HG02588 (cell line): Measurements from ENCODE around the gene MAP3K3.

Experiments used
- ATAC-seq: cut with Tn5 transposase; IDR thresholded peaks from one replicate; pipeline ENCODE4 v1.9.1; 2021; ENCODE audit warnings: mild to moderate bottlenecking, moderate library complexity; ENCODE audit not compliant: unreplicated experiment

The MAP3K3 gene

DNA sequence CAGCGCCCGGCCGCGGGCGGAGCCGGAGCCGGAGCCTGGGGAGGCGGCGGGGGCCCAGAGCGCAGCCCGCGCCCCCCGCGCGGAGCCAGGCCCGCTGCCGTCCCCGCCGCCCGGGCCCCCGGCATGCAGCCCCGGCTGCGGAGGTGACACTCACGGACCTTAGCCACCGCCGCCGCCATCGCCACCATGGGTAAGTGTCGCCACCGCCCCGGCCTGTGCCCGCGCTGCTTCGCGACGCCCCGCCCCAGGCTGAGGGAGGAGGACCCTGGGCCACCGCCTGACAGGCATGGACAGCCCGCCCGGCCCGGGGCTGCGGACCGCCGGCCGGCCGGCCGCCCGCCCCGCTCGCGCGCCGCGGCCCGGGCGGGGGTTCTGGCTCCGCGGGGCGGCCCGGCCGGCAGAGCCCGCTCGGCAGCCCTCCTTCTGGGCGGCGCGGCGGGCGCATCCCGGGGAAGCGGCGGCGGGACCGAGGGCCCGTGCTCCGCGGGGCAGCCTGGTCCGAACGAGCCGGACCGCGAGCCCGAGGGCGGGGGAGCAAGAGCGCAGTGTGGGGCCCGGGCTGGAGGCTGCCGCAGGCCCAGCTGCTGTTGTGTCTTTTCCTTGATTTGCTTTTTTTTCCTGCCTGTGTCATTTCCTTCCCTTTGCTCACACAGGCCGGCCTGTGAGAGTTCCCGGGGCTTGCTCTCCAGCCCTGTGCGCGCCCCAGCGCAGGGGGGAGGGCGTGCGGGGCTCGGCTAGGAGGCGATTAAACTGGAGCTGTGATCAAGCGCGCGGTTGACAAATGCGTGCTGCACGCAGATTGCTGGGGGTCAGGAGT is 565 bp downstream of the MAP3K3 start:
- peak; percentile 26 for ATAC-seq

DNA sequence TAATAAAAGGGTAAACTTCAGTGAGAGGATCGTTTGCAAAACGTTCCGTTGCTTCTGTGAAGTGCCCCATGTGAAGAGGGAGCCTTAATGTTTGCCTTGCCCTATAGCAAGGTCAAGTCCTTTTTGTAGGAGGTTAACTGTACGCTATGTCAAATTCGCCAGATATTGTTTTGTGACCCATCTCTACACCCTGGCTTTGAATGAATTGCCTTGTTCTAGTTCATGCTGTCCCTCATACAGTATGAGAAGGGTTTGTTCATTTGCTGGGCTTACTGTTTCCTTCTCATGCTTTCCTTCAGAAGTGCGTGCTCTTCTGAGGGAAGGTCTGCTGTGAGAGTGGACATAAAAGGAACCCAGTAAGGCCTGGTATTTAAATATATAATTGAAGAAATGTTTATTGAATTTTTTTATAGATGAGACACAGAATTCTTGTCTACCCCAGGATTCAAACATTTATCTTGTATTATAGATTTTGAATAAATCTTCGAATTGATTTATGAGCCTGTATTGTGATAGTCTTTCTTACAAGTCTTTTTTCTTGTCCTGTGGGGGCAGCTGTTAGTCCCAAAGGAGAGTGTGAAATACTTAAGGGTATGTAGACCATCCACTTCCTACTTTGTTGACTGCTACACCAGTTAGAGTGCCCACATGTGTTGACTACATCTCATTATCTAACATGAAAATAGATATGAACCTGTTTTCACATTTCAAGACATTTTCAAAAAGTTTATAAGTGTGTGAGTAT is 1.7 kb downstream of the MAP3K3 start:
- ATAC-seq = no peak

DNA sequence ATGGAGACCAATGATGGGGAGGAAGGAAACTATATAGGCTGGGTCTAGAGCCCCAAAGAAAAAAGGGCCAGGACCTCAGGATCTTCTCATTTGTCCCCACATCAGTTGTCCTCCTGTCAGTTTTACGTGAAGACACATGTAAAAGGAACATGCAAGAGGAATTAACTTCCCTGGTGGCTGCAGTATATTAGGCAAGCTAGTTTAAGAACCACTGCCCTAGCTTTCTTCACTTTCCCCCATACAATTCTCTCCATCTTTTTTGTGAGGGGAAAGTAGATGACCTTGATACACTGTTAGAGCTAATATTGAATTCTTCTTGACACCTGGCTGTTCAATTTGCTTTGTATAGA is 2.3 kb downstream of the MAP3K3 start:
- ATAC-seq = no peak

DNA sequence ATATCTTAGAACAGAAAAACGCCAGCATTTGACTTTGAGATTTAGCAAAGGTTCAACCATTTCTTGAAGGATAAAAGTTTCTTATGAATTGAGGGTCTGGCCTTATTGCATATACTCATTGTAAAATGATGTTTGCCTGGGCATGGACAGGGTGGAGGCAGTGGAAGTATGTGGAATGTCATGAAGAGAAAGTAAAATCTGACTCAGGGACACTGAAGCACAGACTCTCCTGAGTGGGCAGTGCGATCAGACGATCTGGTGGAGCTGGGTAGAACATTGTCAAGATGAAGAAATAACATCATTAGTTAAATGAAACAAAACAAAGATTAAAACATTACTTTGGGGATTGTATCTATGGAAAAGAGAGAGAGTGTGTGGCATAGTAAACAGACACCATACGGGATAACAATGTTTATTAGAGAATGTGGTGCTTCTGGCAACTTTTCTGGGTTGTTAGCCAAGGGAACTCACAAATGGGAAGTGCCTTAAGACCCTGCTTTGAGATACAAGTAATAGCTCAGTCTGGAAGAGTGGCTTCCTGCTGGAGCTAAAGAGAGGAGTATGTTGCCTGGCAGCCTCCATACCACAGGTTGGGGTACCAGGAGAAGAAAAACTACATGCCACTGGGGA is 4.4 kb downstream of the MAP3K3 start:
- ATAC-seq = no peak

DNA sequence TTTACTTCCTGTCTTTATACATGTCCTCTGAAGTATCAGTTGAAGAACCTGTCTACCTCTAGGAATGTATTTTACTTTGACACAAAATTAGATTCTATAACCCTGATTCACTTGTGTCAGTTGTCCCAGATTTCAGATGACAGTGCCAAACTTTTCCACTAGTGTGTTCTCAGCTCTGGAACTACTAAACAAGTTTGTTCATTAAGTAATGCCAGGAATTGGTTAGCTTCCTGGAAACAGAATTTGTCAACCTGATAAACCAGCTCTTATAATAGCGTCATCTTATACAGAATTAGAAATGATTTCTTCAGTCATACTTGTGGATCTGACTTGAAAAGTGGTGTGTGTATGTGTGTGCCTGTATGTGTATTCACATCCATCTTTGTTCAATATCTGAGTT is 7.4 kb downstream of the MAP3K3 start:
- ATAC-seq = no peak

DNA sequence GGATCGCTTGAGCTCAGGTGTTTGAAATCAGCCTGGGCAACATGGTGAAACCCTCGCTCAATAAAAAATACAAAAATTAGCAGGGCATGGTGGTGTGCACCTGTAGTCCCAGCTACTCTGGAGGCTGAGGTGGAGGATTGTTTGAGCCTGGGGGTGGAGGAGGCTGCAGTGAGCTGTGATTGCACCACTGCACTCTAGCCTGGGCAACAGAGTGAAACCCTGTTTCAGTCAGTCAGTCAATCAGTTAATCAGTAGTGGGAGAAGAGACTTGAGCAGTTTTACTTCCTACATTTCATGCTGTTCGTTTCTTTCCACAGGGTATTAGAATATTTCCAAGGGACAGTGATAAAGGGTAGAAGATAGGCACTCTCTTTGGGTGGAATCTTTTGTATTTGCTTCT is 8.8 kb downstream of the MAP3K3 start:
- no peak for ATAC-seq

DNA sequence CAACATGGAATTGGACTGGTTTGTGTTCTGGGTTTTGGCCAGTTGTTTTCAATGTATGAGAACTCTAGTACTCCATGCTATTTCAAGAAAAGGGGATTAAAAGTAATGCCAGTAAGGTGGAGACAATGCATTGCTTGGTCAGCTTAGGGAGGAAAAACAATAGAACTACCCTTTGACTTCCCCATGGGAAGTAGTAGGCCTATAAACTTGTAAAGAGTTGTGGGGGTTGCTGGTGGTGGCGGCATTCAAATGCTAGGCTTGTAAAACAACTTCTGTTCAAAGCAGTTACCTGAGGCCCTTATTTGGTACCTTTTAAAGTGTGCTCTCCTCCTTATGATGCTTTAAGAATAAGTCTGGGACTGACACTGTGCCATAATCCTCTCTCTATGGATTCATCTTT is 9.4 kb downstream of the MAP3K3 start:
- ATAC-seq = no peak

DNA sequence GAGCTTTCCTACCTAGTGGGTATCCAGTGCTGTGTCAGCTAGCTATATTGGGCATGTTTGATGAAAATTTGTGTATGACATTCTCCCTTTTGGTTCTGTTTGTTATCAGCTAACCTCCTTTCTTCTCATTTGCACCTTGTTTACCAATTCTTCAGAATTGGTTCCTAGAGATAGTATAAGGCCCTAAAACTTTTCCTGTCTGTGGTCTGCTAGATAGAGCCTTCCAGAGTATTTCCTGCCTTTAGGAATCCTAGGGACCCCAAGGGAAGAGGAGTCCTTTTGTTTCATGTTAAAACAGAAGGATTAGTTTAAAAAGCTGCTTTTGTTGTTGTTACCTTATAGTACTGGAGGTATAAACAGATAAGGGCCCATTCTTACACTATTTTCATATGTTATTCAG is 11.5 kb downstream of the MAP3K3 start:
- no peak for ATAC-seq

DNA sequence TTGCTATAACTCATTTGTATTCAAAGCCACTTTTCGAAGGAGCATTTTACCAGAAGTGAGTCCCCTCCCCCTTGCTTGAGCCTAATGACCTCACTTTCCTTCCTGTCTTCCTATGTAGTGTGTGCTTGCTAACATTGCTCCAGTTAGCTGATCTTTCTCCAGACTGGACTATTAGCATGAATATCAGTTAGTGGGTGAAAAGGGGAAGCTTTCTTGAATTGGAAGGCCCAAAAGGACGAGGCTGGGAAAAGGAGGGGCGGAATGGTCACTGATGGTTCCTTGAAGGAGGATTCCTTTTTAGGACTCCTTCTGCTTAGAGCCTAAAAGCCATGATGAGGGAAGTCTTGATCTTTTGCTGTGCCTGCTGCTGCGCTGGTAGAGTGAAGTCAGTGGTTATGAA is 11.9 kb downstream of the MAP3K3 start:
- ATAC-seq = no peak

DNA sequence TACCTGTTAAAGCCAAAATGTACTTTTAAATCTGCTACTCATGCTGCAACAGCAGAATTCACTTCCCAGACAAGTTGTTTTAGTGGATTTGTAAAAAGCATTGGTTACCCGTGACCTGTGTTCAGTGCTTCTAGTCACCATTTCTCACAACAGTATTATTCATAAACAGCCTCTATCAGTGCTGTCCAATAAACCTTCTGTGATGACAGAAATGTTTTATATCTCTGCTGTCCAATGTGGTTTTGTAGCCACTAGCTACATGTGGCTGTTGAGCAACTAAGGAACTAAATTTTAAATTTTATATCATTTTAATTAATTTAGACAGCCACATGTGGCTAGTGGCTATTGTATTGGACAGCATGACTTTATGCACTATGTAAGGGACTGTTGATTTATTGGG is 12.6 kb downstream of the MAP3K3 start:
- no peak for ATAC-seq

DNA sequence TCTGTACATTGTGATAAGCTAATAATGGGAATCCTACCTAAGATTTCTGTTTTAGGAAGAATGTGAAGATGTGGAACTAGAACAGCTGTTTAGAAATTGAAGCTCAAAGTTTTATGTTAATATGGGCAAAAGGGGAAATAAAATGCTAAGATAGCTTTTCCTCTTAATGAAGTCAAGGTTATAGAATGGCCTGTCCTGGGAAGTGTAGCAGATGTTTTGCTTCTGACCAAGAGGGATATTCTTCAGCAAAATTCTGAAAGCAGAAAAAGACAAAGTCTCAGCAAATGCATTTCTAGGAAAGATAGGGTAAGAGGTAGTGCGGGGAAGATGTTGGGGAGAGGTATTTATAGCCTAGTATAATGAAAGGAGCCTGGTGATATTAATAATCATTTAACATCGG is 13.1 kb downstream of the MAP3K3 start:
- no peak for ATAC-seq

DNA sequence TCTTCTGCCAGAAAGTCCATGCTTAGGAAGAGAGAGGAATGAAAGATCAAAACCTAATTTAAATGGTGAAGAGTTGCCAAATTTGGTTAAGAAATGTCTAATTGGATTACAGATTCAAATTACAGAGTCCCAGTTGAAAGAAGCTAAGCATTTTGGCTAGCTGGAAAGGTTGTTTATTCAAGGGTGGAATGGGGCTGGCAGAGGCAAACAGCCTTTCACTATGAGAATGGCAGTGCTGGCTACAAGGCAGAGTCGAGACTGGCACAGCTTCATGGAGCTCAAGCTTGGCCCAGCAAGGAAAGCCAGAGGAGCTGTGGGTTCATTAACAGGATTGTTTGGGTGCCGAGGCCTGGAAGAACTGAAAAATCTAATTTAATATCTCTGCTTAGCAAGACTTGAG is 13.6 kb downstream of the MAP3K3 start:
- no peak for ATAC-seq

DNA sequence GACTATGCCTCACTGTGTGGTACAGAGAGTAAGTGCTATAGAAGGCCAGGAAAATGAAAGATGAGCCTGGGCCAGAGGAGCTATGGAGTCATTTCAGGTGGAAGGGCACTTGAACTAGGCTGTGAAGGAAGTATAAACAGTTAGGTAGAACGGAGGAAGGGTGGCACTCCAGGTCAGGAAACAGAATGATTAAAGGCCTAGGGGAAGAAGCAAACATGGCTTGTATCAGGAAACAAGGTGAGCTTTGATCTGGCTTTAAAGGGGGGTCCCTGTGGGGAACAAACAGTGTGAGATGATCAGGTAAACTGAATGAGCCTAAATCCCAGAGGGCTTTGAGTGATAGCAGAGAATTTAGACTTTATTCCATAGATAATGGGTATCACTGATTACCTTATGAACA is 16.9 kb downstream of the MAP3K3 start:
- no peak for ATAC-seq

DNA sequence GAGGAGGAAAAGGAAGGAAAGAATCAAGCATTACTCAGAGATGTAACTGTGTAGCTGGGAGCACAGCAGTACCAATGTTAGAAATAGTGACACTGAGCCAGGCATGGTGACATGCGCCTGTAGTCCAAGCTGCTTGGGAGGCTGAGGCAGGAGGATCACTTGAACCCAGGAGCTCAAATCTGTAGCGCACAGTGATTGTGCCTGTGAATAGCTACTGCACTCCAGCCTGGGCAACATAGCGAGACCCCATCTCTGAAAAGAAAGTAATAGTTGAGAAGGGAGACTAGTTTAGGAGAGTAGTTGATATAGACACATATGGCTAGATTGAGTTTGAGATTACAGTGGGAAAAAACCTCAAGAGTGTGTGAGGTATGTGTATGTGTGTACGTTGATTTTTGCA is 17.8 kb downstream of the MAP3K3 start:
- ATAC-seq = no peak

DNA sequence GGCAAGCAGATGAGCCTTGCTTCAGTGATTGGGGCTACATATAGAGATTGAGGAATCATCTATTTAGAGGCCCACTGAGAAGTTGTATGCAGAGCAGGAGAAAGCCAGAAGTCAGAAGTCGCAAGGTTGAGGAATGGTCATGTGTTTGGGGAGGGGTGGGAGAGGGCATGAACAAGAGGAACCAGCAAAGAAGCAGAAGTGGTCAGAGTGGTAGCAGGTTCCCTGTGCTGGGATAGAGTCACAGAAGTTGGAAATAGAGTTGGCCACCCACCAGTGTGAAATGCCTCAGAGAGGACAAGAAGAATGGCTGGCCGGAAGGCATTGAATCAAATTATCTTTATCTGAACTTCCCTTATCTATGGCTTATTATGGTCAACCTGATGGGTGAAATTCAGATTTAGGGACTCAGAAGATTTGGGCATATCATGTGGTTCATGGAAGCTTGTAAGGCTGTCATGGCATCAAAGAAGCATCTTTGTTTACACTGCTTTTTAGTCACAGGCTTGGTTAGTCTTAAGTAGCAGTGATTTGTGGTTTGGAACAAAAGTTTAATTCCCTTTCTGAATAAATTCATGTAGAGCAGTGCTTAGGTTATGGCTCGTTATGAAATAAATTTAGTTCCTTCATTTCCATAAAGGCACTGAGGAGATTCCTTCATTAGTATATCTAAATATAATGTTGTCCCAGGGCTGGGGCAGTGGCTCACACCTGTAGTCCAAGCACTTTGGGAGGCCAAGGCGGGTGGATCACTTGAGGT is 19.7 kb downstream of the MAP3K3 start:
- no peak for ATAC-seq

DNA sequence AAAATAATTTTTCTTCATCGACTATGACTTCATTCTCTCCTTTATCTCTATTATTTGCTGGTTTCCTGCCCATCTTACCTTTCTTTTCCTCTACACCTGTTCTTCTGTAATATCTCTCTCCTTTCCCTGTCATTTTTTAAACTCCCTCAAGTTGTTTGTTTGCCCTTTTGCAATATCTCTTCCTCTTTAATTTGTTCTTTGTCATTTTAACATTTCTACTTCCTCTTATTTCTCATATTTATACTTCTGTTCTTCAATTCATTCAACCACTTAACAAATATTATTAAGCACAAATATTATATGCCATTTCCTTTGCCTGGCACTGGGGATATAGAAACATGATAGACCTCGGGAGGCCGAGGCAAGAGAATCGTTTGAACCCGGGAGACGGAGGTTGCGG is 22.6 kb downstream of the MAP3K3 start:
- no peak for ATAC-seq

DNA sequence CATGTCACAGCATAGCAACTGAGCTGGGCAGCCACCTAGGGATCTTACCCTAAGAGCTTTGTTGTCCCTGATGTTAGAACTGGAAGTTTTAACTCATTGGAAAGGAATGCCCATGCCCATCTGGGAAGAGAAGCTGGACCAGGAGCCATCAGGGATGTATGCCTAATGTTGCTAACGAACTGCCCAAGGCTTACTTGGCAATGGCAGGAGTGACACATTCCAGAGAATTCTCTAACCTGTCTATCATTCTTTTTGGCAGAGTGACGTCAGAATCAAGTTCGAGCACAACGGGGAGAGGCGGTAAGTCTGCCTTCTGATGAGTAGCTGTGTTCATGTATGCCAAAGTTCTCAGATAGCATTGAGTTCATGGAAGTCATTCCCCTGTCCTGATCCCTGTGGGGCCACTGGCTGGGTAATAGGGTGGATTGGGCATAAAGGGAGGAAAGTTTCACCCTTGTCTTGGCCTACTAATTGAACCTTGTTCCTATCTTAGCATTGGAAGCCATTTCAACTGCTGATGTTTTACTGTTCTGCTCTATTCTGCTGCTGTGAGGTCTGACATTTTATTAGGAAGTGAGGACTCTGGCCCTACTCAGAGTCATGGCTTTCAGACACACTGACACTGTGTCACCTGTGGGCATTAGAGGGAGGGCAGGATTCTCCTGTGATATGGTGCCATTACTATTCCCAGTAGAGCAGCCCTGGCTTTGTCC is 23.7 kb downstream of the MAP3K3 start:
- ATAC-seq = no peak

DNA sequence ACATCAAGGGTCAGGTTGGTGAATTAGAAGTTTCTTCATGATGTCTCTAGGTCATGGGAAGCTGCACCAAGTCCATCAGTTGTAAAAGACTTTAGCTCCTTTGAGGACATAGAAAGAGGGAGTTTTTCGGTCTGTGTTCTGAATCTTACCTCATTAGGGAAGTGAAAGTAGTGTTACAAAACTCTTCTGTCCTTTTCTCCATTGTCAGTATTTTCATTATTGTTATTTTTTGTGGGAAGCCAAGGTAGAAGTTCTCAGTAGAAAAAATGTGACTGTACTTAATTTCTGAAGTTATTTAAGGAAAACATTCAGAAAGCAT is 24.2 kb downstream of the MAP3K3 start:
- no peak for ATAC-seq

DNA sequence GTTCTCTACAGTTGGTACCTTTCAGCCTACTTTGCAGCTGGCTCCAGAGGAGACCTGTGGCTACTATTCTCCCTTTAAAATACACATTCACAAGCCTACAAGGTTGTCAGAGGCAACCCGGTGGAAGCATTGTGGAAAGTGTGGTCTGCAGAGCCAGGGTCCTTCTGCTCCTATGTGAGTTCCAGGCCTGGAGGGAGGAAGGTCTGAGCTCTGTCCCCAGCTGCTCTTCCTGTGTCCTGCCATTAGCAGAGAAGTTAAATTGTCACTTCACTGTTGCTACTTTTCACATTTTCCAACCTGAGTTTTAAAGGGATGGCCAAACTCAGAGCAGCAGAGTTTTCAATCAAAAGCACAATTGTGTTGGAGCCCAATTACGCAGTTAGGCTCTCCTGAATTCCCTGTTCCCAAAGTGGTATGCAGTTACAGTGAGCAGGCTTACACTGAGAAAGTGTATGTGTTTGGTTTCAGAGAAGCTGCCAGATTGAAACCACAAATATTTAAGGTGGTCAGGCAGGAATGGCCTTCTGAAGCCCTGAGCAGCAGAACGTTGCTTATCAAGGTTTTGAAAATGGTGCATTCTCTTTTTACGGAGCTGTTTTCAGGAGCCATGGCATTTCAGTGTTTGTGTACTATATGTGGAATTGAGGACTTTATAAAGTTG is 25.0 kb downstream of the MAP3K3 start:
- no peak for ATAC-seq

DNA sequence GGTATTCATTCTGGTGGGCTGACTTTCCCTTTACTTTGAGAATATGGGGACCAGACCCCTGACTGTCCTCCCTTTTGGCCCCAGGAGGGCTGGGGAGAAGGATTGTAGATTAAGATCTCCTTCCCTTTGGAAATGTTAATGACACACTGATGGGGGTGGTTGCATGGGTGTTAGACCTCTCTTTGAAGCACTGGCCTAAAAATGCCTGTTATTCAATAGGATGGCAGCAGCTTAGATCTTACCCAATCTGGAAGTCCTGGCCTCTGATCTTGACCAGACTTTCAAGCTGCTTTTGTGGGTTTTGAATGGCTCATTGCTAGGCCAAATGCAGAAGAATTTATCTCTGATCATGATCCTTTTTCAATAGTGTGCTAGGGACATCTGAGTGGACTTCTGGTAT is 25.7 kb downstream of the MAP3K3 start:
- ATAC-seq = no peak
